Gastrocnemius medialis (tissue), 4 donors: Measurements from ENCODE around the gene GDF11.

ENCODE experiments used
- CTCF ChIP-seq, 5 experiments: fragments of 450-650 bp in 3 of 5; fragments of 200-600 bp in 2 of 5; sonication (generic) in 2 of 5; IDR thresholded peaks in 4 of 5; conservative IDR thresholded peaks in 1 of 5; 1 replicate in 4 of 5; 2 replicates in 1 of 5; pipeline ENCODE4 v1.5.1; 2016 to 2019; ENCODE audit warnings: antibody characterized with exemption in 5 of 5, mild to moderate bottlenecking in 3 of 5, moderate library complexity in 3 of 5
- POLR2A ChIP-seq, 2 donors: fragments of 450-650 bp; IDR thresholded peaks; one replicate each; pipeline ENCODE4 v1.6.1; 2017; ENCODE audit warnings: antibody characterized with exemption in 2 of 2, mild to moderate bottlenecking in 2 of 2, moderate library complexity in 2 of 2

GRCh38 chr12:55736780-55737580, 5.9 kb upstream of the GDF11 start:
- TF ChIP-seq CTCF (IDR thresholded peaks at IDR 0.05 in 4 of 5, conservative IDR thresholded peaks at IDR 0.05 in 1 of 5): peak; percentile 45 to 72 (median 66)
- TF ChIP-seq POLR2A (IDR thresholded peaks at IDR 0.05): no peak
